NCI-H187 (cell line): Measurements from ENCODE around the gene DNAH2.

Experiments
- DNase-seq, 2 experiments: peaks; one replicate each; lab custom pipeline; 2025; lab: John Stamatoyannopoulos, UW

DNAH2 gene

GRCh38 chr17:7873051-7873450 is 155.5 kb downstream of the DNAH2 start:
- no peak for DNase-seq

DNA sequence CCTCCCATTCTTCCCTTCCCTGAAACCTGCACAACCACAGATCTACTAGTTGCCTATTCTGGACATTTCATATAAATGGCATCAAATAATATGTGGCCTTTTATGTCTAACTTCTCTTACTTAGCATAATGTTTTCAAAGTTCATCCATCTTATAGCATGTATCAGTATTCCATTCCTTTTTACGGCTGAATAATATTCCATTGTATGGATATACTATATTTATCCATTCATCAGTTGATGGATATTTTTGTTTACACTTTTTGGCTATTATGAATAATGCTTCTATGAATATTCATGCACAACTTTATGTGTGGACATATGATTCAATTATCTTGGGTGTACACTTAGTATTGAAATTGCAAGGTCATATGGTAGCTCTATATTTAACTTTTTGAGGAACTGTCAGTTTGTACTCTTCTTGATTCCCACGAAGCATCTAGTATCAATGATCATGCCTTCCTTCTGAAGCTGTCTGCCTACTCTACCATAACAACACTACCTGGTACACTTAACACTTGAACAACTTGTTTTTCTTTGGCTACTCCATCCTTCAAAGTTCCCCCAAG is 158.3 kb downstream of the DNAH2 start:
- no peak for DNase-seq

DNA sequence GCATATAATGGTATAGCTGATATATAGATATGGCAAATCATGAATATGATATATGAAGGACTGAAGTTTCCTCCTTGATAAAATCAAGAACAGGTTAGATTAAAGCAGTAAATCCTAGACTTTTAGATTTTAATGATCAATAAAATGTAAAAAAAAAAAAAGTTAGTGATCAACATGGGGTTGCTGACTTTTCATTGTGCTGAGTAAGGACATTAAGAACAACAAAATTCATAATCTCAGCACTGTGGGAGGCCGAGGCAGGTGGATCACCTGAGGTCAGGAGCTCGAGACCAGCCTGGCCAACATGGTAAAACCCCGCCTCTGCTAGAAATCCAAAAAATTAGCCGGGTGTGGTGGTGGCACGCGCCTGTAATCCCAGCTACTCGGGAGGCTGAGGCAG is 160.7 kb downstream of the DNAH2 start:
- no peak for DNase-seq

- DNase-seq, result no peak
Measured at GRCh38 chr17:7880076-7880868, 162.7 kb downstream of the DNAH2 start.

- DNase-seq, result no peak
Measured at GRCh38 chr17:7881276-7882054, 163.9 kb downstream of the DNAH2 start.

DNA sequence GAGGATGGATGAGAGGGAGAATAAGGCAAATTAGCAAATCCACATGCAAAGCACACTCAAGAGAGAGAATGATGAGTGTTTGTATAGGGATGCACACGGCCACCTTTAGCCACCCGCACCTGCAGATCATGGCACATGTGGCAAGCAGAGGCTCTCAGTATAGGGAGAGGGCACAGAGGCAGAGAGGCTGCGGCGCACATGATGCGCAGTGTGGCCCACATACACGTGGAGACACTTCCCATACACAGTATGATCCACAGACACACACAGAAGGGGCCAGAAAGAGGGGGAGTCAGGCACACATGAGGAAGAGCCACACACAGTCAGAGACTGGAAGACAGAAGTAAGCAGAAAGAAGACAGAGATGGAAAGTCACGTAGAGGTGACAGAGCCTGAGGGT is 164.5 kb downstream of the DNAH2 start:
- DNase-seq, result no peak

DNA sequence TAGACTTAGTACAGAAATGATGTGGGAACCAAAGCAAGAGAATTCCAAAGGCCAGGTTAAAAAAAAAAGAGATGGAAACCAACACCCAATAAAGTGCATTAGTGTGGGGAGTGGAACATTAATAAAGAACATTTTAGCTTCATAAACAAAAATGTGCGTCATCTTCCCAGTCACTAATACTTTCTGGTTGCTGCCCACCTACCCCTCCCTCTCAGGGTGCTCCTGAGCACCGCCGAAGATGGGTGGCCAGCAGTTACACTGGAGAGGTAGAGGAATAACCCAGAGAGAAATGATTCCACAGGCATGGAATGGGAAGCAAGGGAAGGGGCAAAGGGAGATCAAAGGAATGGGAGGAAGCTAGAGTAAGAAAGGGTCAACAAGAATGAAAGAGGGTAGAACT is 165.1 kb downstream of the DNAH2 start:
- no peak for DNase-seq
